Activated naive CD8-positive, alpha-beta T cell treated with anti-CD3 and anti-CD28 coated beads, Interleukin-2, amount 50 U/mL, for 16 hours (primary cell): ENCODE data around the gene DLG2.
"Not testable (repeated sequence)": the region's sequence is repeated elsewhere in the genome, so short reads cannot be mapped to it uniquely, and the experiment has no call there.

Experiments
- DNase-seq: peaks from one replicate; pipeline ENCODE4 v3.0.0-alpha.2; 2020; ENCODE audit warnings: low read depth, low spot score

DLG2 gene

DNA sequence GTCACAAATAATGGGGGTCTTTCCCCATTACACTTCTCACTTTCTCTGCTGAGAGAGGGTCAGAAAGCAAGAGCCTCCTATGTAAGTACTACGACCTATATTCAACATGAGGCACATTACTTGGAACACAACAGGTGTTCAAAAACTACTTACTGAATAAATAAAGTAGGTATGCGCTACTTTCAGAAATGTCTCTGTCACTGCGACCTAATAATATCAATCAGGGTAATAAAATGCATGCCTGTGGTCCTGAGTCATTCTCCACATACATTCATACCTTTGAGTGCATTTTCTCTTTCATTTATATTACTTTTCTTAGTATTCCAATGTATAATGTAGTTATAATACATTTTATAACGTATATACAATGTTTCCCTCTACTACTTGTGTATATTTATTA lies 838.9 kb downstream of the DLG2 start:
- DNase-seq: no peak

DNA sequence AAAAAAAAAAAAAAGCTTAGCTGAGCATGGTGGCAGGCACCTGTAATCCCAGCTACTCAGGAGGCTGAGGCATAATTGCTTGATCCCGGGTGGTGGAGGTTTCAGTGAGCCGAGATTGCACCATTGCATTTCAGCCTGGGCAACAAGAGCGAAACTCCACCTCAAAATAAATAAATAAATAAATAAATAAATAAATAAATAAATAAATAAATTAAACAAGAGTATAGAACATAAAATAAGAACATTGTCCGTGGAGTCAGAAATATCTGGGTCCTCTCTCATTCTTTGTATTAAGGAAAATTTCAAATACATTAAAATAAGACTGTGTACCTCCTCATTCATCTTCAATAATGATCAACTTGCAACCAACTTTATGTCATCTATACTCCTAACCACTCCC lies 843.0 kb downstream of the DLG2 start:
- not testable (repeated sequence) for DNase-seq

DNA sequence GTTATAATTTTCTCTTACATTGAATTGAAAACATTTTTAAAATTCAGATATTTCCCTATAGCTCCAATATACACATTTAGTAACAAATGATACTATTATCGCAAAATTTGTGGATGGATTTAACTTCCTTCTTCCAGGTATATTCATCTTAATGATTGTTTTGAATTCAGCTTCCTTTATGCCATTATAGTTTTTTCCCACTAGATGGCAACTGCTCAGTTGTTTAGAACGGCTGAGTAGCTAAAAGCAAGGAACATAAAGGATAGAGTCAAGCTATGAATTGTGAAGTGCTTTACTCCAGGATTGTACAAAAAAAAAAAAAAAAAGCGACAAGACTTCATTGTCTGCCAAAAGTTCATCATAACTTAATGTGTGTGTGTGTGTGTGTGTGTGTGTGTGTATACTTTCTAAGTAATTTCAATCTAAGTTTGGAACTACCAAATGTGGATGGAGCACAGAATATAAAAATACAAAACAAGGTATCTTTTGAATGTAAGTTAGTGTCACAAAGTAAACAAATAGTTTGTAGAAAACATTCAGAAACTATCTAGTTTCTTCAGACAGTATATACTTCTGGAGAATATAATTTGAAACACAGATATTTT lies 846.4 kb downstream of the DLG2 start:
- DNase-seq: no peak

DNA sequence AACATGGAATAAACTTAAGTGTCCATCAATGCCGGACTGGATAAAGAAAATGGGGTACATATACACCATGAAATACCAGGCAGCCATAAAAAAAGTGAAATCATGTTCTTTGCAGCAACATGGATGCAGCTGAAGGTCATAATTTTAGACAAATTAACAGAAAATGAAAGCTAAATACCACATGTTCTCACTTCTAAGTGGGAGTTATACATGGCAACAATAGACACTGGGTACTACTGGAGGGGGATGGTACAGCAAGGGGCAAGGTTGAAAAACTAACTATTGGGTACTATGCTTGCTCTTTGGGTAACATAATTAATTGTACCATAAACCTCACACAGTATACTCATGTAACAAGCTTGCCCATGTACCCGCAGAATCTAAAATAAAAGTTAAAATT lies 851.6 kb downstream of the DLG2 start:
- DNase-seq: no peak

DNA sequence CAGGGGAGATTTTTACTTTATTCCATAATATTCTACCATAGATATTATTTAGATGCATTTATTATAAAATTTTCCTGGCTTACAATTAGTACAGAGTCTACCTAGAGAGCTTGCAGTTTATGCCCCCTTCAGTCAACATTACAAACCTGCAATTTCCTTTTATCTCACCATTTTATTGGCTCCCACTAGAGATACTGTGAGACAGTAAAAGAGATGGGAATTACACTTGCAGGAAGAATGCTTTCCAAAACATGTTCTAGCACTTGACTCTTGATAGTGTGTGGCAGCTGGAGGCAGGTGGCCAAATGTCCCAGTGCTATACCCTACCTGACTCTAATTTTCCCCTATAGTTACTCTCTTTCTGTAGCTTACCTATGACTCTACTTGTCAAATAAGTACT lies 863.2 kb downstream of the DLG2 start:
- DNase-seq: no peak

DNA sequence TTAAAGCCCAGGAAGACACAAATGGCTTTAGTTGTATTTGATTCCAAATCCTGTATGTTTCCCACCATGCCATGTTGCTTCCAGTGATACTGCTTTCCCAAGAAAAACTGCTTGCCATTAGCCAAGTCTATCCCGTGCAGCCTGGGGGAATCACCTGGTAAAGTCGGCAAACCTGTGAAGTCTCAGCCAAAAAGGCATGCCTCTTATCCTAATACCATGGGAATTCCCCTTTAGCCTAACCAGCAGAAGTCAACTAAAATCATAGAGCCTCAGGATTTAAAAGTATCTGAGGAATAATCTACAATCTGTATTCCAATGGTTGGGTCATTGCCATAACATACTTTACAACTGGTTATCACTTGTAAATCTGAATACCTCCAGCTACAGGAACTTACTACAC lies 869.4 kb downstream of the DLG2 start:
- no peak for DNase-seq

DNA sequence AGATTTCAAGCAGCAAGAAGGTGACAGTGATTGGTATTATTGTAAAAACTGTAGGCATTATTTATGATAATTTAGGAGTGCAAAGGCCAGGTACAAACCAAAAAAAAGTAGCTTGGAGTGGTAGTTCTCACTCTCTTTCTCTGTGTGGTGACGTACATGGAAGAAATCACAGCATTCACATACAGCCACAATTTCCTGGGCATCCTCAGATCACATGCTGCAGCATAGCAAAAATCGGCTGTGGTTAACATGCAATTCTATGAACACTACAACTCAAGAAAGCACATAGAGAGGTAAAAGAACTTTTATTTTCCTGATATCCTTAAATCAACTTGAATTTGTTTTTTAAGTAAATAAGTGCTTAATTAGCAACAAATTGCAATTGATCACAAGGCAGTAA lies 875.8 kb downstream of the DLG2 start:
- no peak for DNase-seq

DNA sequence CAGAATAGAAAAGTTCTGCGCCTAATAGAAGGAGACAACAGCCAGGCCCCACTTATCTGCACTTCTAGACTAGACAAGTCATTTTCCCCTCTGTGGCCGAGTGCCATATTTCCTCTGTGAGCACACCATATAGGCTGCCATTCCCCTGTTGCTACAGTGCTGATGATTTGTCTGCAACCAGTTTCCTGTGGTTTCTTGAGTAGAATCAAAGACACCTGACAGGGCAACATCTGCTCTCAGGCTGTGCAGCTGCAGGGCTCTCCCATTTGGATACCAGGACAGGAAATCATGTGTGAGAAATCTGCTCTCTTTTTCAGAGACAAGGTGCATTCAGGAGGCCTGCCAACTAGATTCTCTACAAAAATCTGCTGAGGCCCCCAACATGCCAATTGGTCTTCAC lies 879.3 kb downstream of the DLG2 start:
- no peak for DNase-seq

DNA sequence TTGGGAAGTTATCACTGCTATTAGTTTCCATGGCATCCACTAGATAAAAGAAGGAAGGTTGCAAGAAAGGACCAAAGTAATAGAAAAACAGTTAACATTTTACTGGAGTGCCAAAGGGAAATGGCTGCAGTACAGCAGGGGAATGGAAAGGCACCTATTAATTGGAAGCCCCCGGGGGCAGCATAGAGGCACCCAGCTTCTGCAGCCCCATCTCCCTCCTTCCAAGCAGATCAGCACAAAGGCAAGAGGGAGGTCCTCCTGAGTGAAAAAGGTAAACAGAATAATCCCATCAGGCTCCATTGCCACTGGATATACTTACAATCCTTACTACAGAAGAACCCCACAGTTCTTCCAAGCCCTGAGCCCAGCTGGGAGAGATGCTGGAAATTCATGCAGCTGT lies 887.1 kb downstream of the DLG2 start:
- no peak for DNase-seq

DNA sequence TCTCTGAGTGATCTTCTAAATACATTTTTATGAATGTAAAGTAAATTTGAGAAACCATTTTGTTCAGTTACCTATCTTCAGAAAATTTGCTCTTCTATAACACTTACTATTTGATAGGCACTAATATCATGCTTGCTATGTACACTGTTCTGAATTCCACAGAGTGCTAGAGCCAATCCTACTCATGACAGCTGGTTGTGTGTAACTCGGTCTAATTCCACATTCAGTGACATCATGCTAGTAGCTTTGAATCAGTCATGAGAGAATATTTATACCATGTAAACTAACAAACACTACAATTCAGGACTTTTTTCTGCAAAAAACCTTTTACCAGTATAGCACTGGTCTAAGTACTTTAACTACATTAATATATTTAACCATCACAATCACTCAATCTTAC lies 902.9 kb downstream of the DLG2 start:
- no peak for DNase-seq

DNA sequence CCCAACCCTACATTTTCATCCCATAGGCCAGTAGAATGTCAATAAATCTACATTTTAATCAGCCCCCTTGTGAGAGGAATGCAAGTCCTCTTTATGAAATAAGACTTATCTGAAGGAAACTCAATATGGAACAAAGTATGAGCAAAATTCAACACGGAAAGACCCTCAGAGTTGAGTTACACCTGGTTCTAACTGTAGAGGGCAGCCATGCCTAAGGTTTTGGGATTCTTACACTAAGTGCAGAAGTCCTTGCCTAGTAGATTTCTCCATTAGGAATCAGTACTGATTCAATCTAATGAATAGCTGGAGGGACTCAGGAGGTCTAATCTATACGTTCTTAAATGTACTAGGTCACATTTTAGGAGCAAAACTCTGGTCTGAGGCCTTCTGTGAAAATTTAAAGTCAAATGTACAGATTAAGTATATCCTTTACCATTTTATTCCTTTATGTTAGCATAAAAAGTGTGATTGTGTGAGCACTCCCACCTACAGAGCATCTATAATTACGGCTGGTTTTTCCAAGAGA lies 904.5 kb downstream of the DLG2 start:
- no peak for DNase-seq

DNA sequence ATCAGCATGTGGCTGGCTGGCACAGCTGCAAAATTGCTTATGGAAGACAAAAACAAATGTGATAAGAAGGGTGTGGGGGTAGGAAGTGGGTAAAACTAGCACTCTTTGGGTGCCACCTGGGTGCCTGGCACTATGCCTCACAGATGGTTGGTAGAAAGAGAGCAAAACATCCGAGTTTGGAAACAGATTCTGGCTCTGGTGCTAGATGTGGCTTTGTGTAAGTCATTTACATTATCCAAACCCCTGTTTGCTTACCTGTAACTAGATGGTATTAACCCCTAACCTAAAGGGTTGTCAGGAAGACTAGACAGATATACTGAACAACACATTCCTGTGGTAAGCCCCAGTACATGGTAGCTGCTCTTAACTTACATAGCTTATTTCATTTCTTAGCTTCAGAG lies 905.6 kb downstream of the DLG2 start:
- DNase-seq: no peak

DNA sequence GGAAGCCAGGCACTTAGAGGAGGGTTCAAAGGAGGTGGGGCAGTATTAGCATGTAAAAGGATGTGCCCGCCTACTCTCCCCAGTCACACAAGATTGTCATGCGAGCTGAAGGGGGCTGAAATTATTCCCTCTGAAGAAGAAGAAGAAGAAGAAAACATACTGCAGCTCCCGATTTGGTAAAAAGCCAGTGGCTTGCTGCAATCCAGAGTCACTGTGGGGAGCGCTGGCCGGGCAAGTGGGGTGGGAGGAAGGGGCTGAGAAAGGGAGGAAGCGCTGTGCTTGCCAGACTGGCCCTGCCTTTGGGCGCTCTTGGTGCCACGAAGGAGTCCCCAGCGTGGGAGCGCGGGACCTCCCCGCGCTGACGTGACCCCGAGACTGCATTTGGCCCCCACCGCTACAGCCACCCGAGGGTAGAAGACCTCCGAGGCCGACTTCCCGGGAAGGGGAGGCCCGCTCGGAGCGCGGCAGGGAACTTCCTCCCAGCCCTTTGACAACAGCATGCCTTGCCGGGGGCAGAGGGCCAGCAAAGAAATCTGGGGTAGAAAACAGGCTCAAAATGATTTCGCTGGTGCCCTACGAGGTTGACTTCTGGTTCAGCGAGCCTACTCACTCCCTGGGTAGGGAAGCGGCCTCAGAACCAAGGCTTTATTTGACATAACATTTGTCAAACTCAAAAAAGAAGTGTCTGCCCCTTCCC lies 906.3 kb downstream of the DLG2 start:
- no peak for DNase-seq

DNA sequence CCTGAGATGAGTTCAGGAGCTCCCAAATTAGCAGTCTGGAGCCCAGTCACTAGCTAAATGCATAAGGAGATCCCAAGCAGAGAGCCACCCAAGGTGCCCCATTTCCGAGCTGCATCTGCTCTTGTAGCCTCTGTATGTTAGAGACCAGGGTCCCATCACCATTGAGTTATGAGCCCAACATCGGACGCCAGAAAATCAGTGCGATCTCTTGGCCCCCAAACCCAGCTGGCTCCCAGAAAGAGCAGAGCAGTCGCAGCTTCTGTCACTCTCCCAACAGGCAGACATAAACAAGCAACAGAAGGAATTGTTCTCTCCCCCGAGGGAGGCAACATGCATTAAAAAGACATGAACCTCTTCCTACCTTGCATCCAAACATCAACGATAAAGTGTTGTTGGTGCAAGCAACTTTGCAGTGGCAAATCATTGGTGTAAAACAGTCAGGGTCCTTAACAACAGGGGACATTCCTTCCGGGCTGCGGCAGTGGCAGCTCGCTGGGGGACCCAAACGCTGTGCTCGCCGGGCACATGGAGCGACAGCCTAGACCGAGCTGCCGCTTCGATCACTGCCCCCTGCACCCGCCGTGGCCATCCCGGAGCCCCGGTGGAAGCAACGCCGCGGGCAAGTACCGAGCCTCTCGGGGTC lies 907.1 kb downstream of the DLG2 start:
- DNase-seq: no peak

DNA sequence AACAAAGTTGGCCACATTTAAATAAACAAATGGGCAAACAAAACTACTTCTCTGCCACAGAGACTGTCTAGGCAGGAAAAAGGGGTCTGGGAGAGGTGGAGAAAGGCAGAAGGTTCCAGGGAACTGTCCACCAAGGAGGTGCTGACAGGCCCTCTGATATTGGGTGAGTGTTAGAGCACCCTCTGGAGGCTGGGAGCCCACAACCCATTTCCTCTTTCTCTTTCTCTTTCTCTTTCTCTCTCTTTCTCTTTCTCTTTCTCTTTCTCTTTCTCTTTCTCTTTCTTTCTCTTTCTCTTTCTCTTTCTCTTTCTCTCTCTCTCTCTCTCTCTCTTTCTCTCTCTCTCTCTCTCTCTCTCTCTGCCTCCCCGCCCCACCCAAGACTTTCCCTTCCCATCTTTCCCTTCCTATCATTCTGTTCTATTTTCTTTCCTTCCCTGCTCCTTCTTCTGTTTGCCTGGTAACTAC lies 912.8 kb downstream of the DLG2 start:
- DNase-seq: no peak

DNA sequence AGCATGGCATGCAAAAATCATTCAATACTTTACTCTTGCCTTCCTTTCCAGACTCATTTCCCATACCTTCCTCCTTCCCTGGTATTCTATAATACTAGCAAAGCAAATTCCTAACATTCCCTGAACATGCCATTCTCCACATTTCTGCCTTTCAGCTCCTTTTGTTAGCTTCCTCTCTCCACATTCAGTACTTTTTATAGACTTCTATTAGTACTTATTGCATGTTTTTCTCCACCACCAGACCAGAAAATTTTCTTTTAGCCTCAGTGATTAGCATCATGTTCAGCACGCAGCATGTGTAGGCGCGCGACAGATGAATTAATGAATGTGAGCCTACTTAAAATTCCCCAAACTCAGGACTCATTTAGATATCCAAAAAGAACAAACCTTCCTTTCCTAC lies 935.3 kb downstream of the DLG2 start:
- no peak for DNase-seq

DNA sequence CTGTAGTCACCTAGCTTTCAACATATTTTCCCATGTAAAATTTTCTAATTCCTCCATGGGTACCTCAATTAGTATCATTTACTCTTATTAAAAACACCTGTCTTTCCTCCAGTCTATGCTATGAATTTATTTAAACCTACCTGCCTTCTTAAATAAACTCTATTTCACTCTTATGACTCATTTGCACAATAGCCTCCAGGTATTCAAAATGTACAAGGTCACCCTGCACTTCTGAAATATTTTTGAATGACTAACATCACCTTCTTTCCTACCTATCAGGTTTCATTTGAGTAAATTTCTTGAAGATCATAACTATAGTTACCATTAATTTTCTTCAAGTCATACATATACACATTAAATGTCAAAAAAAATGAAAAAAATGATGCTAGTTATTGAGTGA lies 939.7 kb downstream of the DLG2 start:
- DNase-seq: no peak

DNA sequence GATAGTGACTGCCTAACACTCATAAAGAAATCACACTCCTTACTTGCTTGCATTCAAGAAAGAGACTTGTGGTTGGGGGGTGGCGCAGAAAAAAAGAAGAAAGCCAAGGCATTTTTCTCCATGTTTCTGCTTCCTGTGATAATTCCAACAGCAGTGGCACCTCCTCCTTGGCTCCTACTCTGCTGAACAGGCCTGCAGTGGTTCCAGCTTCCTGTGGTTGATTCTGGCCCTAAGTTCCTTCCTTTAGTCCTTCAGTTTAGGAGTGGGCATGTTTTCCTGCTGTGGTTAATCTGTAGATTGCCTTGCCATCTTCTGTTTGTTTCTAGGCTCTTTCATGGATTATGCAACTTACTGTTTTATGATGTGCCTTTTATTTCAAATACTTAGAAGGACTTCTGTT lies 940.4 kb downstream of the DLG2 start:
- DNase-seq: no peak

DNA sequence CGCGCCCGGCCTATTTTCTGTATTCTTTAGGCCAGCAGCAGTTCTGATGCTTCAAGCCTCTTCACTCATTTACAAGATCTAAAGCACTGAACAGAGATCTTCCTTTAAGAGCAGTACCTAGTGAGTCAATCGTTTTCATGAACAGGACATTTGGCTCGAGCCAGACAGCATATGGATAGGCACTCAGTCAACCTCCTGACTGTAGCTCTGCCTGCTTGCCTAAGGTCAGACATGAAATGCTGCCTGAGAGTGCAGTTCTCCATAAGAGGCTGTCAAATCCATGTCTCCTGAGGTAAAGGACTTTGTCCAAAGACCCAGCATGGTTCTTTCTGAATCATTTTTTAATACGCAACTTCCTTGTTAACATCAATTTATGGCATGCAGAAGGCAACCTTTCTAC lies 941.2 kb downstream of the DLG2 start:
- DNase-seq: no peak

DNA sequence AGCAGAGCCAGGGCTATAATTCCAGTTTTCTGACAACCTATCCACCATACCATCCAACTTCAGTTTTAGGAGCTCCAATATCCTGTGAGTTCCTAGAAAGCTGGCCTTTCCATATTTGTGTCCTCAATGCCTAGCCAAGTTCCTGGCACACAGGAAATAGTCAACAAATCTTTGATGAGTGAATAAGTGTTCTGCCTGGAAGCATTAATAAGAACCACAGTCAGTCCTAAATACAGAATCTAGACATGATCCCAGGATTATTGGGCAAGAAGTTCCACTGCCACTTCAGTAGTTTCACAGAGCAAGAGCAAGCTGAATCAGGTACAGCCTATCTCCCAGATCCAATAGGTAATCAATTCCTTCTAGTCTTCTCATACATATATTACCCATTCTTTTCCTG lies 942.0 kb downstream of the DLG2 start:
- DNase-seq: no peak

DNA sequence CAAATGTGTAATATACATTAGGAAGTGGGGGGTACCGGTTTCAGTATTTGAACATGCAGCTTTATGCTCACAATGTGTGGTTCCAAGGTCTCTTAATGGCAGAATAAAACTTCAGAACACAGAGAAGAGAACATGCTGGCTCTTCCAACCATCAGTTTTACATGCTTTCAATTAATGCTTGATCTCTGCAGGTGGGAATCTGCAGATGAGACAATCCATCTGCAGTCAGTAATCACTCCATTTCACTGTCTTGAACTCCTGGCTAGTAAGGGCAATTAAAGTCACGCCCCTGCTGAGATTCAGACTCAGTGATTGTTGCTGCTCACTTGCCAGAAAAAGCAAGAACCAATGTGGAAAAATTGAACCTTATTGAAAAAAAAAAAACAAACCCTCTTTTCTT lies 945.7 kb downstream of the DLG2 start:
- no peak for DNase-seq

DNA sequence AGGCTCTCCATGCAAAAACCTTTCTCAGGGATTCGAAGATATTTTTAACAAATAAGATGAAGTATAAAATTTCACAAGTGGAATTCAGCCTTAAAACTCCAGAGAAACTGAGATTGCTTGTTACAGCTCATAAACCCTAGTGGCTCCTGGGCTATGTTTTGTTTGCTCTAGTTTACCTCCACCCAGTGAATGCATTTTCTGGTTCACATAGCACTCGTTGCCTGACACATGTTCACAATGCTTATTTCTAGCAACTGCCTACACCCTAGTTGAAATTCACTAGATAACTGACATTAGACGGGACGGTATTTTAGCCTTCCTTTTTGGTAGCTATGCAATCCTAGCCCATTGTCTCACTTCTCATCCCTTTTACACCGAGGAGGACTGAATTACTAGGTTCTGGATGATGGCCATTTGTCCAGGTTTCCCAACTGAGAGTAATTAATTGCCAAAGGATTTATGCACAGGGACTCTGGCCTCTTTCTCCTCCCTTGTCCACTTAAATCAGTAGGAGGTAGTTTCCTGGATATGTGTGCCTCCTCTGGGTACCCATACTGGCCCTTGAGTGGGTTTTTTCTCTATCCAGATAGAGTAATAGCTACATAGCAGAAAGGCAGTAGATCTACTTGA lies 951.6 kb downstream of the DLG2 start:
- DNase-seq: no peak

DNA sequence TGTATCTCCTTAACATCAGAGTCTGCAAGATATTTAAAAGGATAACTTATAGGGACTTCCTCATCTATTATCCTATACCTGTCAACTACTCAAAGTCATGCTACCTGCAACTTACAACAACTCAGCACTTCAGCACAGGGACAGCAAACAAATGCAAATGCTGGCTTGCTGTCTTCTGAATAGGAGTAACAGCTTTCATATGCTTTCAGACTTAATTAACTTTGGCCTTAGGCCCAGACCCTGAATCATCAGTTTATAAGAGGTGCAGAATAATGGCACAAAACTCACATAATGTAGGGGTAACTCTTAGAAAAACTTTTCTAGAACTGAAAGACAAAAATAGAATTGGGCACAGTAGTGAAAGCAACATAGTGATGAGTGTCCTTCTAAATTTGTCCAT lies 953.4 kb downstream of the DLG2 start:
- DNase-seq: no peak
